NB4 (cell line): ENCODE measurements around the gene DGKB.

Source experiments
- MYC ChIP-seq: IDR thresholded peaks from 2 replicates; pipeline ENCODE4 v1.6.1; 2011; ENCODE audit warnings: low read depth, low read length
- POLR2A ChIP-seq: IDR thresholded peaks from 2 replicates; pipeline ENCODE4 v1.6.1; 2011; ENCODE audit warnings: mild to moderate bottlenecking; ENCODE audit not compliant: insufficient read length; ENCODE audit errors: extremely low read depth
- TF ChIP-seq, protein P1 (sequence below): IDR thresholded peaks from one replicate; pipeline ENCODE4 v1.5.1; 2012; ENCODE audit warnings: low read depth, low read length
- TF ChIP-seq, protein P2 (sequence below): IDR thresholded peaks from 2 replicates; pipeline ENCODE4 v1.6.1; 2011; ENCODE audit warnings: low read depth, low read length

DNA sequence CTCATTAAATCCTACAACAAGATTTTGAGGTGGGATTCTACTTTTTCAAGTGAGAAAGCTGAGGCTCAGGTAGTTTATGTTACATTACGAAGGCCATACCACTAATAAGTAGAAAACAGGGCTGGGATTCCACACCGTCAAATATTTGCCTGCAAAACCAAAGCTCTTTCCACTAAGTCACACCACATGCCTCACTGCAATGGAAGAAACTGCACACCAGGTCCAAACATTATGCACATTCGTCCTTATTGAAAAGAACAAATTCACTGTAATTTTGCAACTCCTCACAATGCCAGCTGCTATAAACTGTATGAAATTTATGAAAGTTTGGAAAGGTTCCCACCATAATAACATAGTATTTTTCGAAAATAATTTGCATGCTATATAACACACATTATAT, 66.5 kb downstream of the DGKB start:
- TF ChIP-seq, protein P1, sequence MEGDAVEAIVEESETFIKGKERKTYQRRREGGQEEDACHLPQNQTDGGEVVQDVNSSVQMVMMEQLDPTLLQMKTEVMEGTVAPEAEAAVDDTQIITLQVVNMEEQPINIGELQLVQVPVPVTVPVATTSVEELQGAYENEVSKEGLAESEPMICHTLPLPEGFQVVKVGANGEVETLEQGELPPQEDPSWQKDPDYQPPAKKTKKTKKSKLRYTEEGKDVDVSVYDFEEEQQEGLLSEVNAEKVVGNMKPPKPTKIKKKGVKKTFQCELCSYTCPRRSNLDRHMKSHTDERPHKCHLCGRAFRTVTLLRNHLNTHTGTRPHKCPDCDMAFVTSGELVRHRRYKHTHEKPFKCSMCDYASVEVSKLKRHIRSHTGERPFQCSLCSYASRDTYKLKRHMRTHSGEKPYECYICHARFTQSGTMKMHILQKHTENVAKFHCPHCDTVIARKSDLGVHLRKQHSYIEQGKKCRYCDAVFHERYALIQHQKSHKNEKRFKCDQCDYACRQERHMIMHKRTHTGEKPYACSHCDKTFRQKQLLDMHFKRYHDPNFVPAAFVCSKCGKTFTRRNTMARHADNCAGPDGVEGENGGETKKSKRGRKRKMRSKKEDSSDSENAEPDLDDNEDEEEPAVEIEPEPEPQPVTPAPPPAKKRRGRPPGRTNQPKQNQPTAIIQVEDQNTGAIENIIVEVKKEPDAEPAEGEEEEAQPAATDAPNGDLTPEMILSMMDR, result no peak
- TF ChIP-seq POLR2A (no peak), MYC (no peak)
- TF ChIP-seq, protein P2, sequence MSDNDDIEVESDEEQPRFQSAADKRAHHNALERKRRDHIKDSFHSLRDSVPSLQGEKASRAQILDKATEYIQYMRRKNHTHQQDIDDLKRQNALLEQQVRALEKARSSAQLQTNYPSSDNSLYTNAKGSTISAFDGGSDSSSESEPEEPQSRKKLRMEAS, result no peak
